HCT116 (cell line): Measurements from ENCODE around the gene BCL11A.

Source experiments
- EGR1 ChIP-seq: IDR thresholded peaks from 2 replicates; pipeline ENCODE4 v1.6.1; 2012; ENCODE audit warnings: low read depth
- EZH2 ChIP-seq: fragments of 200-600 bp; sonication (generic); IDR thresholded peaks from 2 replicates; pipeline ENCODE4 v1.6.1; 2017; ENCODE audit warnings: antibody characterized with exemption, mixed run types
- EZH2phosphoT487 ChIP-seq: fragments of 200-600 bp; IDR thresholded peaks from 2 replicates; pipeline ENCODE4 v1.6.1; 2018; ENCODE audit warnings: antibody characterized with exemption, borderline replicate concordance
- POLR2A ChIP-seq: IDR thresholded peaks from 2 replicates; pipeline ENCODE4 v1.7.0; 2011; ENCODE audit warnings: borderline replicate concordance; ENCODE audit not compliant: insufficient read depth, insufficient read length; ENCODE audit errors: extremely low read depth
- POLR2AphosphoS5 ChIP-seq: IDR thresholded peaks from 2 replicates; pipeline ENCODE4 v1.6.1; 2011; ENCODE audit warnings: mild to moderate bottlenecking, low read depth, low read length, moderate library complexity
- RAD21 ChIP-seq: IDR thresholded peaks from 2 replicates; pipeline ENCODE4 v1.6.1; 2012; ENCODE audit warnings: low read depth, mild to moderate bottlenecking
- SP1 ChIP-seq: IDR thresholded peaks from 2 replicates; pipeline ENCODE4 v1.6.1; 2012; ENCODE audit warnings: low read depth
- SRF ChIP-seq: IDR thresholded peaks from 2 replicates; pipeline ENCODE4 v1.6.1; 2012; ENCODE audit warnings: low read depth
- YY1 ChIP-seq: IDR thresholded peaks from 2 replicates; pipeline ENCODE4 v1.6.1; 2011; ENCODE audit warnings: low read length, low read depth, moderate library complexity, mild to moderate bottlenecking; ENCODE audit not compliant: insufficient replicate concordance; ENCODE audit errors: extremely low read depth
- ZNF274 ChIP-seq: fragments of 200-500 bp; sonication (Bioruptor generic); IDR thresholded peaks from 2 replicates; pipeline ENCODE4 v1.6.1; 2014; ENCODE audit warnings: mild to moderate bottlenecking, low read depth, low read length, inconsistent platforms
- TF ChIP-seq, protein P1 (sequence below), 3 experiments: fragments of 200-600 bp in 1 of 3; sonication (generic) in 1 of 3; IDR thresholded peaks in 2 of 3; conservative IDR thresholded peaks in 1 of 3; 2 replicates each; pipeline ENCODE4 v1.5.1; 2012 to 2017; ENCODE audit warnings: low read depth in 2 of 3, low read length in 2 of 3, antibody characterized with exemption in 1 of 3, borderline replicate concordance in 1 of 3, control low read depth in 1 of 3, mild to moderate bottlenecking in 1 of 3, mixed read lengths in 1 of 3, mixed run types in 1 of 3, moderate library complexity in 1 of 3; ENCODE audit not compliant: insufficient read depth in 1 of 3

DNA sequence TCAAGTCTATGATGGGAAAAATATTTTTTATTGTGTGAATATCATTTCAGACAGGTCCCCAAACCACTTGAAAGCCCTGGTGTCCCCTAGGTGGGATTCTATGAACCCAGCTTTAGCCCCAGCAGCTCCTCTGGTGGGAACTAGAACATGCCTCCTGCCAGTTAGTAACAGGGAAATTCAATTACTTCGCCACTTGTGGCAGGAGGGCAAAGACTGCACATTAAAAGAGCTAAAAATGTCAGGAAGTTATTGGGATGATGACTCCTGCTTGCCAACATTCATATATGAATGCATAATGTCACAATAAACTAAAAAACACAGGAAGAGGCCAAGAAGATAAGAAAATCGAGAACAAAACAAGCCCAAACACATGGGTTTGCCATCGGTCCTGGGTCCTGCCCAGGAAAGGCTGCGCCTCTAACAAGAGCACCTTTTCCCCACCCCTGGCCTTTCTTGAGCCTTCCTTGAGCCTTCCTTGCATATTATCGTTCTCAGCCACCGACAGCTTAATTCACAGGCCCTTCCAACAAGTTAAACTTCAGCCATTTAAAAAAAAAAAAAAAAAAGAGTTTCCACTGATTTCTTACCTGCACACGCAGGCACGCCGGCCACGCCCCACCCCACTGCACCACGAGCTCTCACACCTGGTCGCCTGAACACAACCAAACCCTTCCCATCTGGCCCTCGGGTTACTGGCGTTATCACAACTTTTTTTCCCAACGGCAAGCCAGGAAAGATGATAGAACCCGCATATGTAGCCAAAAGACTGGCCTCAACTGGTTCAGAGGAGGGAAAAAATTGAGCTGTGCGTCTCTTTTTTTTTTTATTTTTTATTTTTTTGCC lies 23.4 kb downstream of the BCL11A start:
- TF ChIP-seq SP1 (no peak), POLR2A (no peak), YY1 (no peak), RAD21 (no peak), EZH2 (no peak), EZH2phosphoT487 (no peak), POLR2AphosphoS5 (no peak), SRF (no peak), ZNF274 (no peak), EGR1 (no peak)
- TF ChIP-seq, protein P1, sequence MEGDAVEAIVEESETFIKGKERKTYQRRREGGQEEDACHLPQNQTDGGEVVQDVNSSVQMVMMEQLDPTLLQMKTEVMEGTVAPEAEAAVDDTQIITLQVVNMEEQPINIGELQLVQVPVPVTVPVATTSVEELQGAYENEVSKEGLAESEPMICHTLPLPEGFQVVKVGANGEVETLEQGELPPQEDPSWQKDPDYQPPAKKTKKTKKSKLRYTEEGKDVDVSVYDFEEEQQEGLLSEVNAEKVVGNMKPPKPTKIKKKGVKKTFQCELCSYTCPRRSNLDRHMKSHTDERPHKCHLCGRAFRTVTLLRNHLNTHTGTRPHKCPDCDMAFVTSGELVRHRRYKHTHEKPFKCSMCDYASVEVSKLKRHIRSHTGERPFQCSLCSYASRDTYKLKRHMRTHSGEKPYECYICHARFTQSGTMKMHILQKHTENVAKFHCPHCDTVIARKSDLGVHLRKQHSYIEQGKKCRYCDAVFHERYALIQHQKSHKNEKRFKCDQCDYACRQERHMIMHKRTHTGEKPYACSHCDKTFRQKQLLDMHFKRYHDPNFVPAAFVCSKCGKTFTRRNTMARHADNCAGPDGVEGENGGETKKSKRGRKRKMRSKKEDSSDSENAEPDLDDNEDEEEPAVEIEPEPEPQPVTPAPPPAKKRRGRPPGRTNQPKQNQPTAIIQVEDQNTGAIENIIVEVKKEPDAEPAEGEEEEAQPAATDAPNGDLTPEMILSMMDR (IDR thresholded peaks at IDR 0.05 in 2 of 3, conservative IDR thresholded peaks at IDR 0.05 in 1 of 3; ENCODE audit: borderline replicate concordance in 1 of 3, insufficient read depth in 1 of 3, low read depth in 2 of 3, low read length in 2 of 3), result no peak
